Left ventricle myocardium inferior (tissue), 1 donor: ENCODE data around the gene NXPH1. TPM values are rescaled to one million over a fixed set of nuclear protein-coding genes. Genes with fewer than 3 reads are reported as not detected.

Source experiments
- DNase-seq: peaks from one replicate; pipeline ENCODE4 v3.0.0-alpha.2; 2020
- H3K27ac ChIP-seq: fragments of 200-600 bp; replicated peaks from 2 replicates; pipeline ENCODE4 v1.8.0; 2021
- H3K27me3 ChIP-seq: fragments of 200-600 bp; 2 replicates; pipeline ENCODE4 v1.8.0; 2021; ENCODE audit warnings: low read depth
- H3K36me3 ChIP-seq: fragments of 200-600 bp; 2 replicates; pipeline ENCODE4 v1.8.0; 2021
- H3K4me1 ChIP-seq: fragments of 200-600 bp; 2 replicates; pipeline ENCODE4 v1.8.0; 2021
- H3K4me3 ChIP-seq: fragments of 200-600 bp; 2 replicates; pipeline ENCODE4 v1.8.0; 2021; ENCODE audit warnings: mild to moderate bottlenecking, moderate library complexity
- H3K9me3 ChIP-seq: fragments of 200-600 bp; replicated peaks from 2 replicates; pipeline ENCODE4 v1.8.0; 2021
- CTCF ChIP-seq: fragments of 200-600 bp; IDR thresholded peaks from 2 replicates; pipeline ENCODE4 v1.8.0; 2021; ENCODE audit warnings: antibody characterized with exemption, mild to moderate bottlenecking, borderline replicate concordance
- intact Hi-C: fragments of 100-400 bp; cut with micrococcal nuclease; formaldehyde crosslinking; loops from one replicate; pipeline ENCODE4 v1.11.0; 2022
- total RNA-seq: library from RNA; stranded (reverse); fragmentation: NEBNext Ultra II Directional; extraction: Animal tissue kit (Norgen Biotek cat#: 25700); gene quantifications from one replicate; pipeline ENCODE4 v1.2.1, GENCODE V29; 2021
- donor health status: DM: no; HTN: yes; CAD: no; lungs with severe emphysema.

NXPH1 gene
- total RNA-seq, 1 donor from 2014 or later: not detected

GRCh38 chr7:8425223-8425622, 8.2 kb upstream of the NXPH1 start:
- intact Hi-C loops: no loop called here
- Histone ChIP-seq H3K9me3 (no peaks in the 10 kb centered on the region), H3K36me3 (no peaks in the 10 kb centered on the region), H3K4me3 (no peak overlapping the region), H3K27me3 (peaks cover 87% of the 10 kb centered on the region), H3K27ac (no peak overlapping the region), H3K4me1 (no peaks in the 10 kb centered on the region)
- no peak for TF ChIP-seq CTCF
- no peak for DNase-seq

GRCh38 chr7:8430643-8431042, 2.8 kb upstream of the NXPH1 start:
- DNase-seq: no peak
- no peak overlapping the region for H3K4me3 ChIP-seq
- intact Hi-C loops: no loop called here
- peaks cover 14% of the 10 kb centered on the region for H3K4me1 ChIP-seq
- no peak for TF ChIP-seq CTCF
- no peaks in the 10 kb centered on the region for H3K36me3 ChIP-seq
- peaks cover 98% of the 10 kb centered on the region for H3K27me3 ChIP-seq
- no peaks in the 10 kb centered on the region for H3K9me3 ChIP-seq
- no peak overlapping the region for H3K27ac ChIP-seq

- H3K4me1 ChIP-seq: peaks cover 17% of the 10 kb centered on the region
- peaks cover 100% of the 10 kb centered on the region for H3K27me3 ChIP-seq
- H3K27ac ChIP-seq: no peak overlapping the region
- TF ChIP-seq CTCF: no peak
- no peaks in the 10 kb centered on the region for H3K36me3 ChIP-seq
- no peaks in the 10 kb centered on the region for H3K9me3 ChIP-seq
- peak overlapping the region; percentile 10 for H3K4me3 ChIP-seq
- intact Hi-C loops: no loop called here
- DNase-seq: no peak
Measured at GRCh38 chr7:8434290-8435002, 1.0 kb downstream of the NXPH1 start.

- no peak for TF ChIP-seq CTCF
- Histone ChIP-seq H3K9me3 (no peaks in the 10 kb centered on the region), H3K4me1 (peaks cover 17% of the 10 kb centered on the region), H3K36me3 (no peaks in the 10 kb centered on the region), H3K27ac (no peak overlapping the region), H3K4me3 (no peak overlapping the region), H3K27me3 (peaks cover 100% of the 10 kb centered on the region)
- intact Hi-C loops: no loop called here
- DNase-seq: no peak
Measured at GRCh38 chr7:8435095-8435494, 1.7 kb downstream of the NXPH1 start.

- TF ChIP-seq CTCF: no peak
- Histone ChIP-seq H3K36me3 (no peaks in the 10 kb centered on the region), H3K4me1 (peaks cover 17% of the 10 kb centered on the region), H3K27ac (no peak overlapping the region), H3K9me3 (no peaks in the 10 kb centered on the region), H3K4me3 (no peak overlapping the region), H3K27me3 (peaks cover 100% of the 10 kb centered on the region)
- no peak for DNase-seq
- intact Hi-C loops: no loop called here
Measured at GRCh38 chr7:8435590-8436545, 2.5 kb downstream of the NXPH1 start.
